Measurements from ENCODE around the gene LAMB1.
"Not testable (repeated sequence)": the region's sequence is repeated elsewhere in the genome, so short reads cannot be mapped to it uniquely, and the experiment has no call there.

LAMB1 gene

GRCh38 chr7:107940951-107941350 is 62.0 kb downstream of the LAMB1 start:
- no peak for DNase-seq

- no peak for DNase-seq
These were observed 63.1 kb downstream of the LAMB1 start for GRCh38 chr7:107939573-107940489.

- DNase-seq = no peak
These were observed 64.3 kb downstream of the LAMB1 start for GRCh38 chr7:107938456-107939250.

- no peak for DNase-seq
These were observed 65.4 kb downstream of the LAMB1 start for GRCh38 chr7:107937531-107937930.

GRCh38 chr7:107936312-107936711 is 66.6 kb downstream of the LAMB1 start:
- DNase-seq = no peak

GRCh38 chr7:107934991-107935770 is 67.8 kb downstream of the LAMB1 start:
- DNase-seq = no peak

GRCh38 chr7:107933386-107934013 is 69.5 kb downstream of the LAMB1 start:
- no peak for DNase-seq

- no peak for DNase-seq
These were observed 70.2 kb downstream of the LAMB1 start for GRCh38 chr7:107932805-107933204.

GRCh38 chr7:107931740-107932515 is 71.0 kb downstream of the LAMB1 start:
- no peak for DNase-seq

GRCh38 chr7:107926481-107926880 is 76.5 kb downstream of the LAMB1 start:
- no peak for DNase-seq

- DNase-seq = no peak
These were observed 78.0 kb downstream of the LAMB1 start for GRCh38 chr7:107924841-107925504.

GRCh38 chr7:107922886-107923285 is 80.1 kb downstream of the LAMB1 start:
- DNase-seq = no peak

- not testable (repeated sequence) for DNase-seq
These were observed 81.1 kb downstream of the LAMB1 start for GRCh38 chr7:107921826-107922225.

GRCh38 chr7:107920048-107920772 is 82.8 kb downstream of the LAMB1 start:
- DNase-seq = no peak

- no peak for DNase-seq
These were observed 84.0 kb downstream of the LAMB1 start for GRCh38 chr7:107918948-107919347.

GRCh38 chr7:107917763-107918651 is 85.0 kb downstream of the LAMB1 start:
- DNase-seq = no peak

GRCh38 chr7:107915541-107915940 is 87.4 kb downstream of the LAMB1 start:
- DNase-seq = no peak

GRCh38 chr7:107914831-107915230 is 88.1 kb downstream of the LAMB1 start:
- DNase-seq = no peak

- DNase-seq = no peak
These were observed 89.1 kb downstream of the LAMB1 start for GRCh38 chr7:107913851-107914250.
